OCI-LY1 (cell line): ENCODE results near the gene CHI3L1.

Source experiments
- H2AFZ ChIP-seq: fragments of 200-600 bp; sonication (generic), shearing (Covaris generic); 2 replicates; pipeline ENCODE4 v1.6.0; 2014; ENCODE audit warnings: antibody characterized with exemption, mild to moderate bottlenecking, low read length
- H3F3A ChIP-seq: fragments of 200-600 bp; sonication (generic), shearing (Covaris generic); 2 replicates; pipeline ENCODE4 v1.6.0; 2014; ENCODE audit warnings: mild to moderate bottlenecking, antibody characterized with exemption, low read length, moderate library complexity; ENCODE audit not compliant: insufficient read depth
- H3K27ac ChIP-seq: fragments of 200-600 bp; sonication (generic); 2 replicates; pipeline ENCODE4 v1.5.1; 2014; ENCODE audit warnings: low read length, mixed run types, mild to moderate bottlenecking, low read depth; ENCODE audit not compliant: poor library complexity, severe bottlenecking
- H3K27me3 ChIP-seq: fragments of 200-600 bp; sonication (generic); 2 replicates; pipeline ENCODE4 v1.6.0; 2014; ENCODE audit warnings: antibody characterized with exemption, mild to moderate bottlenecking, low read length, moderate library complexity; ENCODE audit not compliant: insufficient read depth
- H3K36me3 ChIP-seq: fragments of 200-600 bp; sonication (generic); 2 replicates; pipeline ENCODE4 v1.6.1; 2014; ENCODE audit warnings: mild to moderate bottlenecking, antibody characterized with exemption, low read length, moderate library complexity, mixed read lengths; ENCODE audit not compliant: insufficient read depth
- H3K4me1 ChIP-seq: fragments of 200-600 bp; sonication (generic); 2 replicates; pipeline ENCODE4 v1.5.1; 2014; ENCODE audit warnings: mild to moderate bottlenecking, low read length, moderate library complexity; ENCODE audit not compliant: insufficient read depth, severe bottlenecking
- H3K4me2 ChIP-seq: fragments of 200-600 bp; sonication (generic), shearing (Covaris generic); 2 replicates; pipeline ENCODE4 v1.6.1; 2014; ENCODE audit warnings: low read length
- H3K4me3 ChIP-seq: fragments of 200-600 bp; sonication (generic); 2 replicates; pipeline ENCODE4 v1.5.1; 2014; ENCODE audit warnings: low read length, low read depth, mild to moderate bottlenecking, mixed read lengths; ENCODE audit not compliant: poor library complexity, severe bottlenecking
- H3K79me2 ChIP-seq: fragments of 200-600 bp; shearing (Covaris generic); 2 replicates; pipeline ENCODE4 v1.6.1; 2016; ENCODE audit warnings: mixed run types, low read length, mixed read lengths; ENCODE audit not compliant: insufficient read depth
- H3K9ac ChIP-seq: fragments of 200-600 bp; sonication (generic), shearing (Covaris generic); 2 replicates; pipeline ENCODE4 v1.6.1; 2014; ENCODE audit warnings: mild to moderate bottlenecking, low read length, mixed read lengths
- H3K9me2 ChIP-seq: fragments of 200-600 bp; sonication (generic), shearing (Covaris generic); 2 replicates; pipeline ENCODE4 v1.6.1; 2014; ENCODE audit warnings: low read depth, mild to moderate bottlenecking, low read length, mixed read lengths
- H3K9me3 ChIP-seq: fragments of 200-600 bp; shearing (Covaris generic); 2 replicates; pipeline ENCODE4 v1.6.1; 2014; ENCODE audit warnings: low read length, mixed read lengths
- H4K20me1 ChIP-seq: fragments of 200-600 bp; sonication (generic), shearing (Covaris generic); 2 replicates; pipeline ENCODE4 v1.6.0; 2016; ENCODE audit warnings: mild to moderate bottlenecking, low read length; ENCODE audit not compliant: insufficient read depth
- CTCF ChIP-seq: fragments of 200-600 bp; sonication (generic), shearing (Covaris generic); IDR thresholded peaks from 2 replicates; pipeline ENCODE4 v1.5.1; 2017; ENCODE audit warnings: mild to moderate bottlenecking, antibody characterized with exemption, low read length, moderate library complexity, mixed read lengths
- EZH2 ChIP-seq: fragments of 200-600 bp; sonication (generic), shearing (Covaris generic); IDR thresholded peaks from 2 replicates; pipeline ENCODE4 v1.8.0; 2017; ENCODE audit warnings: borderline replicate concordance, mixed run types, mild to moderate bottlenecking, antibody characterized with exemption, low read length, moderate library complexity, mixed read lengths

CHI3L1 gene

DNA sequence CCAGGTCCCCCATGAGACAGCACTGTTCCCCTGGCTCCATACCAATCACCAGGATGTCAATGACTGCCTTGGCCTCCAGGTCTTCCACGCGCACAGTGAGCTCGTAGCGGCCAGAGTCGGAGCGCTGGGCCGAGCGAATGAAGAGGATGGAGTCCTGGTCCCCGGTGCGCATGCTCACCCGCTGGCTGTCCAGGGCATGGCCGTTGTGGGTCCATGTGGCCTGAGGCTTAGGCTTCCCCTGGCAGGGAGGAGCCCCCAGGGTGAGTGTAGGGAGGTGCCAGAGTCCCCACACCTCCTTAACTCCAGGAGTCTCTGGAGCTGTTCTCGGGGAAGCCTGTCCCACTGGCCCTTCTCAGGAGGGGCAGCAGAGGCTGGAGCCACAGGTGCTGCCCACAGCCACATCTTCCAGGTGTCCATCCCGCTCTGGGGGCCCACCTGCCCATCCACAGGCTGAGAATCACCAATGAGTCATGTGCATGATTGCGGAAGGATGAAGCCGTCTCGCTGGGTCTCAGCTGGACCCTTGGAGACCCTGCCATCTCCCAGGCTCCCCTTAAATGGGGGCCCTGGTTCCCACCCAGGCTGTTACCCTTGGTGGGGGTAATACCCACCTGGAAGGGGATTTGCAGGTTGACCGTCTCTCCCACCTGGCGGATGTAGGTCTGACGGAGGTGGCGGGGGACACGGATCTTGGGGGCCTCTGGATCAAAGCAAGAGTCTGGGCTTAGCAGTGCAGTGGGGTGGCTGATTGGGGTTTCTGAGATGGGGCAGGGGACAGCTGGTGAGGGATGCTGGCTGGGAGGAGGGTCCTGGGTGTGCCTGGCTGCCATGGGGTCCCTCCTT, 14.9 kb downstream of the CHI3L1 start:
- Histone ChIP-seq H4K20me1 (no peaks in the 10 kb centered on the region), H3K36me3 (no peaks in the 10 kb centered on the region), H3K9ac (no peak overlapping the region), H3K4me3 (no peak overlapping the region), H3K4me1 (no peaks in the 10 kb centered on the region), H3K9me2 (no peaks in the 10 kb centered on the region), H2AFZ (no peak overlapping the region), H3K79me2 (no peaks in the 10 kb centered on the region), H3F3A (no peaks in the 10 kb centered on the region), H3K27ac (no peak overlapping the region), H3K27me3 (0 out of 2 replicates have a peak, but pooled peaks cover 4% of the 10 kb centered on the region), H3K9me3 (no peaks in the 10 kb centered on the region), H3K4me2 (no peak overlapping the region)
- no peak for TF ChIP-seq EZH2
- TF ChIP-seq CTCF: no peak

DNA sequence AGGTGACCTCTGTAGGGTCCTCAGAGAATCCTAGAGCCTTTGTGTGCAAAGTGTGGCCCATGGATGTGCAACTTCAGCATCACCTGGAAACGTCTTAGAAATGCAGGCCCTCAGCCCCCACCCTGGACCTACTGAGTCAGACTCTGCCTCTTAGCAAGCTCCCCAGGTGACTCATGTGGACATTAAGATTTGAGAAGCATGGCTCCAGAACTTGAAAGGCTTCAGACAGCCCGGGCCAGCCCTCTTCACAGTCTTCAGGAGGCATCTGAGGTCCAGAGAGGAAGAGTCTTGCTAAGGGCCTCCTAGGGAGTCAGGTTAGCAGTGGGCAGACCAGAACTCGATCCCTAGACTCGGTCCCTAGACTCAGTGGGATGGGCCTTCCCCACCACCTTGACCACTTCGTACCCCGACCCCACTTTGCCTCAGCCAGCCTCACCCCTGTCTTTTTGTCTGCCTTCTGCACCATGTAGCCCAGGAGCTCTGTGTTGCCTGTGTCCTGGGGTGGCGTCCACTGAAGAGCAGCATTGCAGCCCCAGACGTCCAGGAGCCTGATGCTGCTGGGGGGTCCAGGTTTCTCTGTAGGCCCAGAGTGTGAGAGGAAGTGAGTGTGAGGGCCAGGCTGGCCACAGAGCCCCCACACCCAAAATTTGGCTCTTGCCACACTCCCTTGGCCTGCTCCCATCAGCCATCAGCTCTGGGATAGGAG, 15.7 kb downstream of the CHI3L1 start:
- Histone ChIP-seq H3K4me3 (no peak overlapping the region), H3K36me3 (no peaks in the 10 kb centered on the region), H2AFZ (no peak overlapping the region), H3K27me3 (0 out of 2 replicates have a peak, but pooled peaks cover 5% of the 10 kb centered on the region), H3K27ac (no peak overlapping the region), H3F3A (no peaks in the 10 kb centered on the region), H3K79me2 (no peaks in the 10 kb centered on the region), H3K9ac (no peak overlapping the region), H3K4me1 (no peaks in the 10 kb centered on the region), H3K9me2 (no peaks in the 10 kb centered on the region), H3K9me3 (no peaks in the 10 kb centered on the region), H3K4me2 (no peak overlapping the region), H4K20me1 (no peaks in the 10 kb centered on the region)
- TF ChIP-seq EZH2: no peak

GRCh38 chr1:203169770-203170520, 16.6 kb downstream of the CHI3L1 start:
- H3K4me3 ChIP-seq: no peak overlapping the region
- no peaks in the 10 kb centered on the region for H3K9me3 ChIP-seq
- no peaks in the 10 kb centered on the region for H3F3A ChIP-seq
- H3K9ac ChIP-seq: no peak overlapping the region
- H3K4me1 ChIP-seq: no peaks in the 10 kb centered on the region
- H3K79me2 ChIP-seq: no peaks in the 10 kb centered on the region
- 0 out of 2 replicates have a peak, but pooled peaks cover 9% of the 10 kb centered on the region for H3K27me3 ChIP-seq
- H3K9me2 ChIP-seq: no peaks in the 10 kb centered on the region
- no peak overlapping the region for H3K27ac ChIP-seq
- H3K4me2 ChIP-seq: no peak overlapping the region
- H2AFZ ChIP-seq: no peak overlapping the region
- TF ChIP-seq EZH2 (no peak), CTCF (no peak)
- H4K20me1 ChIP-seq: no peaks in the 10 kb centered on the region
- H3K36me3 ChIP-seq: no peaks in the 10 kb centered on the region
